Gastroesophageal sphincter (tissue), 3 donors: ENCODE data around the gene AKAP13.

ENCODE experiments used
- CTCF ChIP-seq, 4 experiments: fragments of 200-600 bp in 2 of 4; fragments of 450-650 bp in 2 of 4; sonication (generic) in 1 of 4; IDR thresholded peaks; one replicate each; pipeline ENCODE4 v1.5.1; 2017 to 2019; ENCODE audit warnings: antibody characterized with exemption in 4 of 4, mild to moderate bottlenecking in 2 of 4, moderate library complexity in 2 of 4
- EP300 ChIP-seq: sonication (generic); formaldehyde crosslinking; IDR thresholded peaks from one replicate; pipeline ENCODE4 v1.6.1; 2017; ENCODE audit warnings: antibody characterized with exemption, mild to moderate bottlenecking
- POLR2A ChIP-seq, 2 donors: fragments of 450-650 bp; IDR thresholded peaks; one replicate each; pipeline ENCODE4 v1.6.1; 2017; ENCODE audit warnings: antibody characterized with exemption in 2 of 2, mild to moderate bottlenecking in 2 of 2, moderate library complexity in 1 of 2

DNA sequence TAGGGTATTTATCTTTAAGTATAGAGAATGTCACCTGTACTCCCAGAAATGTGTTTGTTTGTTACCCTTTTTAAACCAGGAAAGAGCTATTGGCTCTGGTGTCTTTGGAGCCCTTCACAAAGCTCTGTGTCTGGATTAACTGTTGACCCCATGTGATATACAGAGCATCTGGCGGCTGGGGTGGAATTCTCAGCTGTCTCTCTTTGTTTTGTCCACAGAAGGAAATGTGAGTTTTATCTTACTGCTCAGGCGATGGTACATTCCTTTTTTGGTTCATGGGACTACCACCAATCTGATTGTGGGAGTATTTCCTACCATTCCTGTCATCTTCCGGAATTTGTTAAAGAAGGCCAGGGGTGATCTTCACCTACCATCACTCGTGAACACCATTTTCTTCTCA is 120.3 kb downstream of the AKAP13 start:
- TF ChIP-seq CTCF (IDR thresholded peaks at IDR 0.05): no peak
- TF ChIP-seq POLR2A (IDR thresholded peaks at IDR 0.05): no peak
- no peak for TF ChIP-seq EP300
